GM18858 (cell line): ENCODE results near the gene TANGO2.

ENCODE experiments used
- ATAC-seq: cut with Tn5 transposase; IDR thresholded peaks from one replicate; pipeline ENCODE4 v1.9.1; 2021; ENCODE audit not compliant: unreplicated experiment

Gene TANGO2

GRCh38 chr22:20096574-20097420 is 75.9 kb downstream of the TANGO2 start:
- no peak for ATAC-seq

GRCh38 chr22:20099099-20099711 is 78.3 kb downstream of the TANGO2 start:
- no peak for ATAC-seq

GRCh38 chr22:20101638-20102037 is 80.7 kb downstream of the TANGO2 start:
- no peak for ATAC-seq

- ATAC-seq = no peak
Observed at GRCh38 chr22:20102203-20102780, 81.4 kb downstream of the TANGO2 start.

GRCh38 chr22:20105456-20106204 is 84.7 kb downstream of the TANGO2 start:
- no peak for ATAC-seq

- no peak for ATAC-seq
Observed at GRCh38 chr22:20106205-20106848, 85.4 kb downstream of the TANGO2 start.

GRCh38 chr22:20106849-20107237 is 85.9 kb downstream of the TANGO2 start:
- no peak for ATAC-seq

GRCh38 chr22:20107471-20107901 is 86.6 kb downstream of the TANGO2 start:
- no peak for ATAC-seq

- ATAC-seq = no peak
Observed at GRCh38 chr22:20107951-20108756, 87.2 kb downstream of the TANGO2 start.

GRCh38 chr22:20108757-20109230 is 87.9 kb downstream of the TANGO2 start:
- ATAC-seq = no peak

- no peak for ATAC-seq
Observed at GRCh38 chr22:20109411-20110358, 88.8 kb downstream of the TANGO2 start.

GRCh38 chr22:20110359-20110985 is 89.6 kb downstream of the TANGO2 start:
- no peak for ATAC-seq

GRCh38 chr22:20111045-20111688 is 90.3 kb downstream of the TANGO2 start:
- no peak for ATAC-seq

- ATAC-seq = no peak
Observed at GRCh38 chr22:20111689-20112622, 91.0 kb downstream of the TANGO2 start.

GRCh38 chr22:20112623-20113511 is 92.0 kb downstream of the TANGO2 start:
- ATAC-seq = no peak
